ENCODE measurements around the gene GFRA4.

GFRA4 gene

GRCh38 chr20:3693376-3693775, 30.2 kb upstream of the GFRA4 start:
- DNase-seq, result no peak

GRCh38 chr20:3692706-3693294, 29.6 kb upstream of the GFRA4 start:
- DNase-seq, result no peak

DNA sequence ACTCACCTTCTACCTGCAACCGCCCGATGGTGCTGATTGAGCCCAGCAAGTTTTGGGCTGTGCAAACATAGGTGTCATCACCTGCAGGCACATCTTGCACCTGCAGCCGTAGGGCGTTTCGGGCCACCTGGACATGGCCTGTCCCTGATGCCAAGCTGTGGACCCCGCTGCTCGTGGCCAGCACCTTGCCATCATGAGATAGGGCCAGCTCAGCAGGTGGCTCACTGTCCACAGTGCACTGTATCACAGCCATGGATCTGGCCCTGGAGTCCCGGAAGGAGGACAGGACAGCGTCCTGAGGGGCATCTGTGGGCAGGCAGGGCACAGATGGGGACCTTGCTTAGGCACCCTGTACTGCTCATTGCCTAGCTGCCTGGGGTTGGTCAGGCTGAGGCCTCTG, 28.7 kb upstream of the GFRA4 start:
- DNase-seq, result no peak

GRCh38 chr20:3691306-3691705, 28.1 kb upstream of the GFRA4 start:
- DNase-seq, result no peak

DNA sequence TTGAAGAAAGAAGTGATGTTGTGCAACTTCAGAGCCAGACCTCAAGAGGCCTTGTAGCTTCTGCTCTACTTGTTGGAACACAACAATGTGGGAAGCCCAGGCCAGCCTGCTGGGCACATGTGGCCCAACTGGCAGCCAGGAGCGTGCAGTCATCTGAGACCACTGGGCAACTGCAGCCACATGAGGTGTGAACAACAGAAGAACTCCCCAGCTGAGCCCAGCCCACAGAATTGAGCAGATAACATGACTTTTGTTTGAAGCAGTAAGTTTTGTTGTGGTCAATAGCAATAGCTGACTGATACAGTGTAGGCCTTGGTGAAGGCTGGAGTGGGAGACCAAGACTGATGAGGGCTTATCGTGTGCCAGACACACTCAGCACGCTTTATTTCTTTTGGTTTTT, 27.2 kb upstream of the GFRA4 start:
- DNase-seq, result no peak

DNA sequence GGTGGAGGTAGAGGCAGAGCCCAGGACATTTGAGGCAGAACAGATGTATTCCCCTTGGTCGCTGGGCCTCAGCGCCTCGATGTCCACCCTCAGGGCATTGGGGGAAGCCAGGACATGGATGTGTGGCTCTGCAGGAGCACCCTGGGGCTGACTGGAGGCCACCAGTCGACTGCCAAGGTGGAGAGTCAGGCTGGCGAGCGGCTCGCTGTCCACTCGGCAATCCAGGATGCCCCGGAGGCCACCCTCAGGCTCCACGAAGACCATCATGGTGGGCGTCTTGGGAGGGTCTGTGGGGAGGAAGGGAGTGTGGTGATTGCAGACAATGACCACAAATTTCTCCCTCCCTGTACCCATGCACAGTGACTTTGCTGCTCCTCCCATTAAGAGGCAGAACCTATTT, 26.8 kb upstream of the GFRA4 start:
- no peak for DNase-seq

GRCh38 chr20:3687655-3688054, 24.5 kb upstream of the GFRA4 start:
- DNase-seq, result no peak

DNA sequence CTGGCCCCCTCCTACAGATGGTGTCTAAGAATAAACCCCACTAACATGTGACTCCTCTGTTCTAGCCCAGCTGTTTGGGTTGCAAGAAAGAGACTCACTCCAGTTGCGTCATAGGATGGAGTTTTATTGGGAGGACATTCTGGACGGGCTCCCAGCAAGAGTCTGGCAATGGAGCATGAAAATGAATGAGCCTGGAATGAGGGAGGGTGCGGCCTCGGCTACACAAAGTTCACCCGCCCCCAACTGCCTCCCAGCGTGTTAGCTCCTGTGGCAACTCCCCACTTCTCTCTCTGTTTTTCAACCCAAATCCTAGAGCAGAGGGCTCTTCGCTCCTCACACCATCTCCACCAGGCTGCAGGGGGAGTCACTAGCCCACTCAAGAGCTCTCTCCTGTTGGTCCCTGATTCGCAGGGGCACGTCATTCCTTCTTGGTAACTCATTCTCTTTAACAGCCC, 23.7 kb upstream of the GFRA4 start:
- DNase-seq, result no peak

GRCh38 chr20:3686421-3686820, 23.2 kb upstream of the GFRA4 start:
- DNase-seq, result no peak

GRCh38 chr20:3685341-3685740, 22.1 kb upstream of the GFRA4 start:
- DNase-seq, result no peak

GRCh38 chr20:3681931-3682781, 19.0 kb upstream of the GFRA4 start, which contains the start of gene ADAM33:
Gene ADAM33 (minus strand): TSS chr20:3682010. CDS start chr20:3682004, 6 bp downstream.
- no peak for DNase-seq

- no peak for DNase-seq
These were observed 18.2 kb upstream of the GFRA4 start for GRCh38 chr20:3681352-3681930.

DNA sequence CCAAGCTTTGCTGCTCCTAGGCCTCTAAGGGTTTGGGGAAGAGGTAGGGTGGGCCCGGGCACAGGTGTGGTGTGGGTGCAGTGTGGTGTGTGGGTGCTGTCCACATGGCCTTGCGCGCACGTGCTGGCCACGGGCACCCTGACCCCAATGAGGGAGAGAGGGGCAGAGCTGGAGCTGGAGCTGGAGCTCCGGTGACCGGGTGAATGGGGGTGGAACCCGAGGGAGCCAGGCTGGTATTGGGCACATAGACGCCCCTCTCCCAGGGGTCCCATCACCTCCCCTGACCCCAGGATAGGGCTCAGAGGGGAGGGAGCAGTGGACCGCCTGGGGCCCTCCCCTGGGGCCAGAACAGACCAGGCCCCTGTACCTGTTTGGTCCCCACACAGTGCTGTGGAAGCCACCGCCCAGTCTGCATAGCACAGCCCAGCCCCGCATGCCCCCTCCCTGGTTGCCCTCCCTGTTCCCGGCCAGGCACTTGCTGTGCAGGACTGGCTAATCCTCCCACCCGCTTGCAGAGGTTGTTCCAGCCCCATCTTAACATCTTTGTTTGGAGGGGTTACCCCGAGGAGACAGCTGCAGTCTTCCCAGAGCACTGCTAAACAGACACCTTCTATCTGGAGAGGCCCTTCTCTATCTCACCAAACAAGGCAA, 17.6 kb upstream of the GFRA4 start:
- no peak for DNase-seq

GRCh38 chr20:3679749-3680700, 16.8 kb upstream of the GFRA4 start:
- no peak for DNase-seq

DNA sequence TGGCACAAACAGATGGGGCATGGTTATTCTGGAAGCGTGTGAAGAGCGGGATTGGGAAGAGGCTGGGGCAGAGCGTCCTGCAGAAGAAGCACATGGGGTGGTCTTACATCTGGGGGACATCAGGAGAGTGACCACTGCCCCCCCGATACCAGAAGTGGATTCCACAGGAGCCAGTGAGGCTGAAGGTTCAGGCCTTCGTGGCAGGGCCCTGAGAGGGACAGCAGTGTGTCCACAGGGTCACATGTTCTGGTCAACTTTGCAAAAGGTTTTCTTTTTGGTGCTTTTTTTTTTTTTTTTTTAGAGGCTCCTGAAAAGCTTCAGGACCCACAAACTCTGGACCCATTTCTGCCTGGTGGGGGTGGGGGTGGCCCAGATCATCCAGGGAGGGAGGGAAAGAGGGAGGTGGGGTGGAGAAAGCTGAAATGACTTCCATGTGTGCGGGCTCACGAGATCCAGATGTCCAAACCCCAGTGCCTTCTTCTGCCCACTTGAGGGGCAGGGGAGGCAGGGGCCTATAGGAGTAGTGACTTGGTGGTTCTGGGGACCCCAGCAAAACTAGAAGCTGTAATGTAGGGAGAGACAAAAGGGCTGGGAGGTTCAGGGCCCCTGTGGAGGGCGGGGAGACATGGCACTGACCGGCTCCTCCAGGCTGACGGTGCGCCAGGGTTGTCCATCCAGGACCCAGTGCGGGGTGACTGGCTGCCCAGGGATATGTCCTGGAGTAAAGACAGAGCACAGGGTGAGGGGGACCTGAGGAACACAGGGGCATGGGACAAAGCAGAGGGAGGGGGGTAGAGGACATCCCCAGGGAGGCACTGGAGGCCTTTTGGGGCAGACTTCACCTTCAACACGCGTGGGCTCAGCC, 15.9 kb upstream of the GFRA4 start:
- no peak for DNase-seq

DNA sequence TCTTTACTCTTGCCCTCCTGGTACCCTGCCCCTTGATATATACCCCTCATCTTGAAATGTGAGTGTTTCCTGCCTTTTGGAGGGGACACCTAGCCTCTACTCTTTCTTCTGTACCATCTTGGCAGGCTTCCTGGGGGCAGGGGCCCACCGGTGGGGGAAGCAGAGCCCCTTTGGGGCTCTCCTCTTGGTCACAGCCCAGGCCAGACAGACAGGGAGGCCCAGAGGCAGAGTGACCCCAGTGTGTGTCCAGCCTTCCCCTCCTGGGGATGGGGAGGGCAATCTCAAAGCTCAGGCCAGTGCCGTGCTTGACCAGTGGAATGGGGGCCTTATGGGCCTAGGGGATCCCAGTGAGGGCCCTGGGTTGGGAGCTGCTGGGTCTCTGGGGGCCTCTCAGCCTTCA, 15.0 kb upstream of the GFRA4 start:
- no peak for DNase-seq

DNA sequence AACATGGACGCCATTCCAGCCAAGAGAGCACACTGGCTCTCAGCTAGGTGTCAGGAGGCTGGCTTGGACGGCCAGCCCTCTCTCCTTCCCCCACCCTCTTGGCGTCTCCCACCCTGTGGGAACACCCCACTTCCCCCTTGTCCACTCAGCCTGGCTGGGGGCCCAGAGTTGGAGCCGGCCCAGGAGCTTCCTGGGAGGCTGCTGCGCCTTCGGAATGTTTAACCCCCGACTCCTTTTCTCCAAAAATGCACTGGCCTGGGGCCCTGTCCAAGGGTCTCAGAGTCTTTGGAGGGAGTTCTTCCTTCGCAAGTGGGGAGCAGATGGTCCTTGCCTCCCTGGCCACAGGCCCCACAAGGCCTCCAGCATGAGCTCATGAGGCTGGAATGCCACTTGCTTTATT, 14.5 kb upstream of the GFRA4 start:
- no peak for DNase-seq

GRCh38 chr20:3674995-3675900, 12.0 kb upstream of the GFRA4 start:
- no peak for DNase-seq

GRCh38 chr20:3674447-3674846, 11.2 kb upstream of the GFRA4 start:
- no peak for DNase-seq
